ENCODE data around the gene NRCAM.
A peak's percentile ranks its signal among the peaks of the same experiment; 100 is the strongest.
"Not testable (repeated sequence)": the region's sequence is repeated elsewhere in the genome, so short reads cannot be mapped to it uniquely, and the experiment has no call there.

NRCAM gene

GRCh38 chr7:108455998-108456677 lies at the start of gene NRCAM:
Gene NRCAM, minus strand, starts transcription at chr7:108456436. Its CDS starts 216,372 bp downstream, at chr7:108240064.
- no peaks in the 10 kb centered on the region for H3K36me3 ChIP-seq (ENCODE audit: low read depth)
- ATAC-seq (ENCODE audit: low read depth) (peak; percentile 32), DNase-seq (ENCODE audit: low spot score) (peak; percentile 57)
- H3K4me1 ChIP-seq (ENCODE audit: insufficient read depth, poor library complexity, severe bottlenecking): no peaks in the 10 kb centered on the region
- peak within 1 kb of the TSS; percentile 43 for H3K4me3 ChIP-seq (ENCODE audit: severe bottlenecking)
- H3K9me3 ChIP-seq (ENCODE audit: severe bottlenecking): no peaks in the 10 kb centered on the region
- peaks cover 53% of the 10 kb centered on the region for H3K27me3 ChIP-seq (ENCODE audit: insufficient read depth, poor library complexity, severe bottlenecking)
- no peak within 1 kb of the TSS for H3K27ac ChIP-seq (ENCODE audit: poor library complexity, severe bottlenecking)
- no peak for TF ChIP-seq CTCF (IDR thresholded peaks at IDR 0.05; ENCODE audit: poor library complexity, severe bottlenecking)

DNA sequence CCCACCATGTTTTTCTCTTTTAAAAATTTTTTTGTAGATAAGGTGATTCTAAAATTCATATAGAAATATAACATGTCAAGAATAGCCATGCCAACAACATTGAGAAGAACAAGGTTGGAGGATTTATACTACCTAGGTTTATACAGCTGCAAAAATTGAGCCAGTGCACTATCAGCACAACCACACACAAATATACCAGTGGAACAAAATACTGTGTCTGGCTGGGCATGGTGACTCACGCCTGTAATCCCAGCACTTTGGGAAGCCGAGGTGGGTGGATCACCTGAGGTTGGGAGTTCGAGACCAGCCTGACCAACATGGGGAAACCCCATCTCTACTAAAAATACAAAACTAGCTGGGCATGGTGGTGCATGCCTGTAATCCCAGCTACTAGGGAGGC lies 48.3 kb upstream of the NRCAM start:
- ATAC-seq (ENCODE audit: low read depth); H3K4me3 ChIP-seq (ENCODE audit: severe bottlenecking); H3K27ac ChIP-seq (ENCODE audit: poor library complexity, severe bottlenecking); H3K27me3 ChIP-seq (ENCODE audit: insufficient read depth, poor library complexity, severe bottlenecking); H3K9me3 ChIP-seq (ENCODE audit: severe bottlenecking); H3K4me1 ChIP-seq (ENCODE audit: insufficient read depth, poor library complexity, severe bottlenecking); DNase-seq (ENCODE audit: low spot score): not testable (repeated sequence)
- H3K36me3 ChIP-seq (ENCODE audit: low read depth): peaks cover 10% of the 10 kb centered on the region; the same call in 1 of the 2 replicates

GRCh38 chr7:108503112-108504026 lies 47.1 kb upstream of the NRCAM start:
- no peak for ATAC-seq (ENCODE audit: low read depth)
- Histone ChIP-seq H3K9me3 (ENCODE audit: severe bottlenecking) (no peaks in the 10 kb centered on the region), H3K4me3 (ENCODE audit: severe bottlenecking) (no peak overlapping the region), H3K4me1 (ENCODE audit: insufficient read depth, poor library complexity, severe bottlenecking) (no peaks in the 10 kb centered on the region), H3K27me3 (ENCODE audit: insufficient read depth, poor library complexity, severe bottlenecking) (no peaks in the 10 kb centered on the region), H3K27ac (ENCODE audit: poor library complexity, severe bottlenecking) (no peak overlapping the region), H3K36me3 (ENCODE audit: low read depth) (peaks cover 10% of the 10 kb centered on the region; the same call in 1 of the 2 replicates)
- DNase-seq (ENCODE audit: low spot score): no peak
- TF ChIP-seq CTCF (IDR thresholded peaks at IDR 0.05; ENCODE audit: poor library complexity, severe bottlenecking): no peak

DNA sequence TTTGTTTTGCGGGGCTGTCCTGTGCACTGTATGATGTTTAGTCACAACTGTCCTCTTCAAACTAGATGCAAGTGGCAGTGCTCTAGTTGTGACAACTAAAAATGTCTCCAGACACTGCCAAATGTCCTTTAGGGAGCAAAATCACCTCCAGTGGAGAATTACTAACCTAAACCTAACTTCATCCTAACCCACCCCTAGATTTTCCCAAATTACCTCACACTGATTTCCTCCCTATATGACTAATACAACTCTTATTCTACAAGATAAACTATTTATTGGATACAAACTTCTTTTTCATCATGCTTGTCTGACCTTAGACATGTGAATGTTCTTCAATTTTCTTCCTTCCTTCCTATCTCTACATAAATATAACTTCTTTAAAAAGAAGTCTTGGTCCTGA lies 43.3 kb upstream of the NRCAM start:
- H3K4me3 ChIP-seq (ENCODE audit: severe bottlenecking): no peak overlapping the region
- no peak overlapping the region for H3K27ac ChIP-seq (ENCODE audit: poor library complexity, severe bottlenecking)
- no peak for ATAC-seq (ENCODE audit: low read depth)

More for the DNA sequence above, 43.3 kb upstream of the NRCAM start:
- TF ChIP-seq CTCF (IDR thresholded peaks at IDR 0.05; ENCODE audit: poor library complexity, severe bottlenecking): no peak
- H3K4me1 ChIP-seq (ENCODE audit: insufficient read depth, poor library complexity, severe bottlenecking): no peaks in the 10 kb centered on the region
- peaks cover 36% of the 10 kb centered on the region for H3K36me3 ChIP-seq (ENCODE audit: low read depth)
- H3K27me3 ChIP-seq (ENCODE audit: insufficient read depth, poor library complexity, severe bottlenecking): no peaks in the 10 kb centered on the region
- H3K9me3 ChIP-seq (ENCODE audit: severe bottlenecking): no peaks in the 10 kb centered on the region
- DNase-seq (ENCODE audit: low spot score): no peak

All from RWPE2 (cell line).